H54 (cell line): ENCODE measurements around the gene TIGD2.
A peak's percentile ranks its signal among the peaks of the same experiment; 100 is the strongest.
"Not testable (repeated sequence)": the region's sequence is repeated elsewhere in the genome, so short reads cannot be mapped to it uniquely, and the experiment has no call there.

Source experiments
- DNase-seq: peaks from one replicate; pipeline ENCODE4 v3.0.0; 2011; ENCODE audit warnings: low spot score, mixed read lengths; ENCODE audit not compliant: insufficient read length
- FAIRE-seq: peaks from 3 replicates; lab custom pipeline; 2011; peaks lifted over from hg19 to GRCh38; lab: Jason Lieb, UNC
- POLR2A ChIP-seq: IDR thresholded peaks from 2 replicates; pipeline ENCODE4 v1.6.1; 2011; ENCODE audit warnings: low read depth, mild to moderate bottlenecking, low read length

The TIGD2 gene

DNA sequence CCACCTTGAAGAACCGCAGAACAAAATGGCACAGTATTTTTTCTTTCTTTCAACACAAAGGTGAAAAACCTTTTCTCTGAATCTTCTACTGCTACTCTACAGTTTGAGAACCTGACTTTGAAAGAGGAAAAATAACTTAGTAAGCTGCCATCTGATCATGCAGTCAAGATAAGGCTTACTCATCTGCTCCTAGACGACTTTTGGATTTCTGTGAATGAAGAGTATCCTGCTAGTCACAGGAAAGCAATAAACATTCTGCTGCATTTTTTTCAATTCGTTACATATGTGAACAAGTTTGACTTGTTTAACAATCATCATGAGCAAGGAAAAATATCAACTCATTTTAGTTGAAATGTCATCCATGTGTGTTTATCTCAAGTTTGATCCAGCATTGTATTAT lies 25.2 kb downstream of the TIGD2 start:
- DNase-seq: no peak
- FAIRE-seq: no peak
- no peak for TF ChIP-seq POLR2A

DNA sequence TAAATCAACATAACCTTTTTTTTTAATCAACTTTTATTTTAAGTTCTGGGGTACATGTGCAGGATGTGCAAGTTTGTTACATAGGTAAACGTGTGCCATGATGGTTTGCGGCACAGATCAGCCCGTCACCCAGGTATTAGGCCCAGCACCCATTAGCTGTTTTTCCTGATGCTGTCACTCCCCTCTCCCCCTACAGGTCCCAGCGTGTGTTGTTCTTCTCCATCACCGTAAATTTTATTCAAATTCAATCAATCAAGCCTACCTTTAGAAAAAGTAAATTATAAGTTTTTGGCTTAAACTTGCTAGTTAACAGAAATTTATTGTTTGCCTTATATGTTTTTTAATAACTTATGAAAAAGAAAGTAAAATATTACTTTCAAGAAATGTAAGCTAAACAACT lies 25.9 kb downstream of the TIGD2 start:
- TF ChIP-seq POLR2A: no peak
- DNase-seq (no peak), FAIRE-seq (no peak)

DNA sequence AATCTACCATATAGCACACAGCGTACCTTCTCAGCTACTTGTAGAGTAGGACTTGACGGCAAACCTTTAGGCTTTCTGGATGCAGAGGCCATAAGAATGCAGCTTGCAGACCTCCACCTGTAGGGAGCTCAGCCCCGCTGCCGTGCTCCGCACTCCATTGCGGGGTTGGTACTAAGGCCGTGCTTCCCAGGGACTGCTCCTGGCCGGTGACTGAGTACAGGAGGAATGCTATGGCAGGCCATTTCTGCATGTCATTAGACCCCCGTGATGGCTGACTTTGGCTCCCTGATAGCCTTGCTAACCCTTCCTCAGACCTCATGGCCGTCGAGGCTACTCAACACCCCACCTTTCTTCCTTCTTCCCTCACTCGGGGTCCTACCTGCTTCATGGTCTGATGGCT lies 26.4 kb downstream of the TIGD2 start:
- TF ChIP-seq POLR2A: no peak
- DNase-seq (no peak), FAIRE-seq (no peak)

DNA sequence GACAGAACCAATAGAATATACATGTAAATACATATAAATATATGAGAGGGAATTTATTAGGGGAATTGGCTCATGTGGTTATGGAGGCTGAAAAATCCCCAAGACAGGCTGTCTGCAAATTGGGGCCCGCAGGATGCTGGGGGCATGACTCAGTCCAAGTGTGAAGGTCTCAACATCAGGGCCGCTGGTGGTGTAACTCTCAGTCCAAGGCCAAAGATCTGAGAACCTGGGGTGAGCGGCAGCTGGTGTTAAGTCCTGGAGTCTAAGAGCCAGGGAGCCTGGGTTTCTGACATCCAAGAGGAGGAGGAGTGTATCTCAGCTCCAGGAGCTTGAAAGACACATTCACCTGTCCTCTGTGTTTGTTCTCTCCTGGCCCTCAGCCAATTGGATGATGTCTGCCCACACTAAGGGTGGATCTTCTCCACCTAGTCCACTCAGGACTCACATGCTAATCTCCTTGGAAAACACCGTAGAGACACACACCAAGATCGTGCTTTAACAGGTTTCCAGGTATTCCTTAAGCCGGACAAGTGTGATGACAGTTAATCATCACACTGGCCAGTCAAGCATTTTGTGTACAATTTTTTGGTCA lies 28.9 kb downstream of the TIGD2 start:
- FAIRE-seq (no peak), DNase-seq (no peak)
- TF ChIP-seq POLR2A: no peak

GRCh38 chr4:89142691-89143669 lies 31.6 kb downstream of the TIGD2 start:
- no peak for TF ChIP-seq POLR2A
- FAIRE-seq (no peak), DNase-seq (no peak)

DNA sequence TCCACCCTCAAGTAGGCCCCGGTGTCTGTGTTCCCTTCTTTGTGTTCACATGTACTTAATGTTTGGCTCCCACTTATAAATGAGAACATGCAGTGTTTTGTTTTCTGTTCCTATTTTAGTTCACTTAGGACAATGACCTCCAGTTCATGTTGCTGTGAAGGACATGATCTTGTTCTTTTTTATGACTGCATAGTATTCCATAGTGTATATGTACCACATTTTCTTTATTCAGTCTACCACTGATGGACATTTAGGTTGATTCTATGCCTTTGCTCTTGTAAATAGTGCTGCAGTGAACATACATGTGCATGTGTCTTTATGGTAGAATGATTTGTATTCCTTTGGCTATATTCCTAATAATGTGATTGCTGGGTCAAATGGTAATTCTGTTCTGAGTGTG lies 33.3 kb downstream of the TIGD2 start:
- DNase-seq, FAIRE-seq: not testable (repeated sequence)

- DNase-seq: no peak
- no peak for TF ChIP-seq POLR2A
- no peak for FAIRE-seq
These were observed 34.9 kb downstream of the TIGD2 start for GRCh38 chr4:89146196-89146595.

DNA sequence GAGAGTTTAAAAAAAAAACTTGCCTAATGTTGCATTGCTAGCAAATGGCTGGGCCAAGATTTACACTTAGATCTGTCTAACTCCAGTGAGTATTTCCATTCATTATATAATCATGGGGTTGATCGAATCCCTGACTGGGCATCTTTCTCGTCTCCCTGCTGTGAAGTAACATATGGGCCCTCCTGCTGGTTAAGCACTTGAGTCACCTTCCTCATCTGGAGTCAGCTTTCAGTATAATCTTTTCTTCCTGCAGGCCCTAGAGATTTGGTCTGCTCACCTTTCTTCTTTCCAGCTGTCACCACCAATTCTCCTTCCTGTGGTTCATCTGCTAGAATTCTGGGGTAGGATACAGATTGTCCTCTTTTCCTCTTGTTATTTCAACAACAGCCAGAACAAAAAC lies 41.6 kb downstream of the TIGD2 start:
- FAIRE-seq (peak; percentile 72), DNase-seq (peak; percentile 9)
- no peak for TF ChIP-seq POLR2A

GRCh38 chr4:89156174-89156914 lies 45.0 kb downstream of the TIGD2 start:
- DNase-seq (no peak), FAIRE-seq (no peak)
- TF ChIP-seq POLR2A: no peak

GRCh38 chr4:89157488-89158024 lies 46.2 kb downstream of the TIGD2 start:
- FAIRE-seq (no peak), DNase-seq (no peak)
- TF ChIP-seq POLR2A: no peak

DNA sequence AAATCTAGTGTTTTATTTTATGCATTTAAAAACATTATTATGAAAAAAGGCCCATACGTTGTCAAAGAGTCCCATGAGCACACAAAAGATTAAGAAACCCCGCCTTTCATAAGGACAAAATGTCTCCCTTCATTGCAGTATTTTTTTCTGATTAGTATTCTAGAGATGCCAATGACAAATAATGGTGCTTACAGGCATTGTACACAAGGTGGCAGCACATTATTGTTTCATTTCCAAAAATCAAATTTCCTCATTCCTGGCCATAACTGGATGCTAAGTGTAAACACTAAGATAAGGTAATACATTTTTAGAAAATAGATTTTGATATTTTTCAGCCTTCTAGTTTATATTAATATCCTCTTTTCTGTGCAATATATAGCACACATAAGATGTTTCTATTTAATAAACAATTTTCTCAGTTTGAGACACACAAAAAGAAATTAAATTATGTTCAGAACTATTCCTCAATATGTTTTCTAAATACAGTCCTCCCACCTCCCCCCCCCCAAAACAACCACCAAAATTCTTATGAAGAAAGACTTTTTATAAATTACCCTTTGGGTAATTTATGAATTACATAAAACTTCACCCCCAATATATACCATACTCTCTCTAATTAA lies 47.7 kb downstream of the TIGD2 start:
- DNase-seq (no peak), FAIRE-seq (peak; percentile 68)

DNA sequence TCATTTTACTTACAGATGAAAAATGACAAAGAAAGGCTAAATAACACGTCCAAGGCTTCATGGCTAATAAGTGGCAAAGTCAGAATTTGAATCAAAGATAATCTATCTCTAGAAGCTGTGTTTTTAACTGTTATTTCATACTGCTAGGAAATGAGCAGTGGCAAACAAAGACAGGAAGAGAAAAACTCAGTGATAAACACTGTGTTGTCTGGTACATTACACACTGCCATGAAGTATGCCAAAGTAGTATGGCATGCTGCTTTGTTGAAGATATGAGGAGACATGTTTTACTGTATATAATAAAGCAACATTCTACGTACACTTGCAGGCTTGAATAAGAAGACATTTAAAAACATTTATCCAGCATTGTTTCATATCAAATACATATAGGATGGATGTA lies 49.5 kb downstream of the TIGD2 start:
- DNase-seq (no peak), FAIRE-seq (no peak)
- TF ChIP-seq POLR2A: no peak

More for the DNA sequence above, 47.7 kb downstream of the TIGD2 start:
- TF ChIP-seq POLR2A: no peak

DNA sequence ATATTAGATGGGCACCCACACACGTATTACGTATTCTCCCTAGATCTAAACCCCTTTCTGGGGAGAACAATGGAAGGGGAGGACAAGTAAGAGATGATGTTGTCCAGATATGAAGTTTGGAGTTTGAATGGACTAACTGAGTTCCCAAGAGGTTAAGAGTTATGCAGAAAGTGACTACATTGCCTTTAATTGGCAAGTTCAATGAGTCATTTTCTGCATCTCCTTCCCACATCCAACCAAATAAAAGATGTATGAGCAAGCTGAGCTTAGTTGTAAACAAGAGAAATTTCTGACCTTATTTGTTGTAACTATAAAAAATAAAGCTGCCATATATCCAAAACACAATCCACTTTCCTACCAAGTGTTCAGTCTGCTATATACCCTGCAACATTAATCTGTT lies 50.5 kb downstream of the TIGD2 start:
- no peak for TF ChIP-seq POLR2A
- FAIRE-seq: no peak
- DNase-seq: no peak
